ENCODE data around the gene GRK5. TPM values are rescaled to one million over a fixed set of nuclear protein-coding genes. Genes with fewer than 3 reads are reported as not detected.

Gene GRK5
- total and polyA plus RNA-seq, 2 donors from 2014 or later: 7.3 to 18.7 TPM

- FAIRE-seq (no peak), DNase-seq (peak in 3 of 5 donors; percentile 30 to 70 (median 45))
- Histone ChIP-seq H3K9ac (ENCODE audit: low read length in 3 of 3) (no peak overlapping the region), H3K27ac (ENCODE audit: low read depth in 2 of 2, low read length in 2 of 2) (peak overlapping the region; percentile 59 to 60), H3K4me3 (ENCODE audit: low read length in 3 of 3) (peak overlapping the region in 1 of 3 donors; percentile 21), H3K27me3 (ENCODE audit: control insufficient read depth, insufficient read depth, low read length) (no peaks in the 10 kb centered on the region), H3K4me1 (ENCODE audit: control insufficient read depth in 2 of 3, insufficient read depth in 2 of 3, low read depth in 1 of 3, low read length in 3 of 3) (peaks cover 0 to under 1% (median 0%) of the 10 kb centered on the region in 3 donors), H3K9me3 (ENCODE audit: control insufficient read depth in 2 of 3, insufficient read depth in 1 of 3, low read length in 3 of 3) (no peaks in the 10 kb centered on the region), H3K36me3 (ENCODE audit: control insufficient read depth in 2 of 3, insufficient read depth in 3 of 3, low read length in 3 of 3) (no peaks in the 10 kb centered on the region)
- TF ChIP-seq CTCF (IDR thresholded peaks at IDR 0.05; ENCODE audit: borderline replicate concordance, extremely low read depth, insufficient read depth): no peak
- intact Hi-C loops (cut with DNase I): no loop called here
Observed at GRCh38 chr10:119370111-119370741, 162.9 kb downstream of the GRK5 start.

- no peaks in the 10 kb centered on the region for H3K9me3 ChIP-seq (ENCODE audit: control insufficient read depth in 2 of 3, insufficient read depth in 1 of 3, low read length in 3 of 3)
- no peaks in the 10 kb centered on the region for H3K36me3 ChIP-seq (ENCODE audit: control insufficient read depth in 2 of 3, insufficient read depth in 3 of 3, low read length in 3 of 3)
- peak overlapping the region in 1 of 3 donors; percentile 29 for H3K9ac ChIP-seq (ENCODE audit: low read length in 3 of 3)
- FAIRE-seq: no peak
- H3K27ac ChIP-seq (ENCODE audit: low read depth in 2 of 2, low read length in 2 of 2): peak overlapping the region; percentile 59 to 60
- H3K27me3 ChIP-seq (ENCODE audit: control insufficient read depth, insufficient read depth, low read length): no peaks in the 10 kb centered on the region
- peaks cover 0 to 2% (median 0%) of the 10 kb centered on the region in 3 donors for H3K4me1 ChIP-seq (ENCODE audit: control insufficient read depth in 2 of 3, insufficient read depth in 2 of 3, low read depth in 1 of 3, low read length in 3 of 3)
- no peak for TF ChIP-seq CTCF (IDR thresholded peaks at IDR 0.05; ENCODE audit: borderline replicate concordance, extremely low read depth, insufficient read depth)
- DNase-seq: peak in 4 of 5 donors; percentile 39 to 89 (median 62)
- H3K4me3 ChIP-seq (ENCODE audit: low read length in 3 of 3): peak overlapping the region in 1 of 3 donors; percentile 21
- intact Hi-C loops (cut with DNase I): no loop called here
Observed at GRCh38 chr10:119370972-119371703, 163.8 kb downstream of the GRK5 start.

- Histone ChIP-seq H3K9me3 (ENCODE audit: control insufficient read depth in 2 of 3, insufficient read depth in 1 of 3, low read length in 3 of 3) (no peaks in the 10 kb centered on the region), H3K4me3 (ENCODE audit: low read length in 3 of 3) (no peak overlapping the region), H3K9ac (ENCODE audit: low read length in 3 of 3) (peak overlapping the region in 1 of 3 donors; percentile 29), H3K4me1 (ENCODE audit: control insufficient read depth in 2 of 3, insufficient read depth in 2 of 3, low read depth in 1 of 3, low read length in 3 of 3) (peaks cover 0 to 2% (median 0%) of the 10 kb centered on the region in 3 donors), H3K27ac (ENCODE audit: low read depth in 2 of 2, low read length in 2 of 2) (peak overlapping the region; percentile 57 to 59), H3K27me3 (ENCODE audit: control insufficient read depth, insufficient read depth, low read length) (no peaks in the 10 kb centered on the region), H3K36me3 (ENCODE audit: control insufficient read depth in 2 of 3, insufficient read depth in 3 of 3, low read length in 3 of 3) (no peaks in the 10 kb centered on the region)
- no peak for DNase-seq
- no peak for FAIRE-seq
- intact Hi-C loops (cut with DNase I): no loop called here
- TF ChIP-seq CTCF (IDR thresholded peaks at IDR 0.05; ENCODE audit: borderline replicate concordance, extremely low read depth, insufficient read depth): no peak
Observed at GRCh38 chr10:119371704-119372663, 164.6 kb downstream of the GRK5 start.
